PC-3 (cell line): ENCODE results near the gene KSR2. TPM values are rescaled to one million over a fixed set of nuclear protein-coding genes. Genes with fewer than 3 reads are reported as not detected.

Experiments
- ATAC-seq: fragments of 200-7000 bp; cut with Tn5 transposase; 2 replicates; pipeline ENCODE4 v1.9.1; 2020; ENCODE audit warnings: mild to moderate bottlenecking, moderate library complexity
- BruUV-seq: library from RNA; stranded (reverse); fragments of 400-500 nt; replicated peaks from 2 replicates; lab custom pipeline; 2021; lab: Mats Ljungman, UMichigan
- CTCF ChIA-PET: fragments of 300-600 bp; sonication (Branson Sonifier 250); formaldehyde crosslinking; loops from one replicate; lab custom pipeline; 2022; ENCODE audit warnings: antibody characterized with exemption; lab: Charles Lee
- POLR2A ChIA-PET: fragments of 300-600 bp; sonication (Branson Sonifier 250); formaldehyde crosslinking; loops from one replicate; lab custom pipeline; 2022; ENCODE audit warnings: antibody characterized with exemption; ENCODE audit not compliant: unreplicated experiment; lab: Charles Lee
- DNase-seq: peaks from one replicate; pipeline ENCODE4 v3.0.0-alpha.2; 2015
- H2AFZ ChIP-seq: fragments of 300-600 bp; sonication (generic); 2 replicates; pipeline ENCODE4 v1.6.0; 2016; ENCODE audit warnings: antibody characterized with exemption, low read length
- H3F3A ChIP-seq: fragments of 300-600 bp; sonication (generic); one replicate; pipeline ENCODE4 v1.6.0; 2017; ENCODE audit warnings: antibody characterized with exemption, low read length, control low read depth, mild to moderate bottlenecking; ENCODE audit not compliant: unreplicated experiment
- H3K27ac ChIP-seq: fragments of 300-600 bp; sonication (generic); 2 replicates; pipeline ENCODE4 v1.5.1; 2016; ENCODE audit warnings: mild to moderate bottlenecking, low read length
- H3K27me3 ChIP-seq: fragments of 300-600 bp; sonication (generic); 2 replicates; pipeline ENCODE4 v1.6.1; 2016; ENCODE audit warnings: low read length, mixed read lengths
- H3K36me3 ChIP-seq: fragments of 300-600 bp; sonication (generic); 2 replicates; pipeline ENCODE4 v1.6.1; 2016; ENCODE audit warnings: low read depth, mixed run types, low read length, mixed read lengths
- H3K4me1 ChIP-seq: fragments of 300-600 bp; sonication (generic); 2 replicates; pipeline ENCODE4 v1.5.1; 2016; ENCODE audit warnings: low read length; ENCODE audit not compliant: insufficient read depth
- H3K4me2 ChIP-seq: fragments of 300-600 bp; sonication (generic); 2 replicates; pipeline ENCODE4 v1.6.0; 2016; ENCODE audit warnings: low read length
- H3K4me3 ChIP-seq: fragments of 300-600 bp; sonication (generic); 2 replicates; pipeline ENCODE4 v1.5.1; 2016; ENCODE audit warnings: mild to moderate bottlenecking, low read length, mixed read lengths
- H3K79me2 ChIP-seq: fragments of 300-600 bp; sonication (generic); 2 replicates; pipeline ENCODE4 v1.6.1; 2017; ENCODE audit warnings: low read length, mixed read lengths
- H3K9ac ChIP-seq: fragments of 300-600 bp; sonication (generic); 2 replicates; pipeline ENCODE4 v1.6.0; 2016; ENCODE audit warnings: mild to moderate bottlenecking, low read length
- H3K9me2 ChIP-seq: fragments of 300-600 bp; sonication (generic); replicated peaks from 2 replicates; pipeline ENCODE4 v1.6.1; 2016; ENCODE audit warnings: mixed run types, low read length, mixed read lengths
- H3K9me3 ChIP-seq: fragments of 300-600 bp; sonication (generic); 2 replicates; pipeline ENCODE4 v1.6.1; 2016; ENCODE audit warnings: low read length, mixed read lengths
- H4K20me1 ChIP-seq: fragments of 300-600 bp; sonication (generic); 2 replicates; pipeline ENCODE4 v1.6.1; 2016; ENCODE audit warnings: low read length, mixed read lengths
- CTCF ChIP-seq: fragments of 300-600 bp; sonication (generic); conservative IDR thresholded peaks from 2 replicates; pipeline ENCODE4 v1.5.1; 2017; ENCODE audit warnings: antibody characterized with exemption, low read depth, mild to moderate bottlenecking, low read length
- EZH2 ChIP-seq: fragments of 300-600 bp; sonication (generic); IDR thresholded peaks from one replicate; pipeline ENCODE4 v1.6.1; 2017; ENCODE audit warnings: antibody characterized with exemption, mild to moderate bottlenecking, low read length; ENCODE audit not compliant: unreplicated experiment
- EZH2phosphoT487 ChIP-seq: fragments of 300-600 bp; sonication (generic); IDR thresholded peaks from 2 replicates; pipeline ENCODE4 v1.6.1; 2018; ENCODE audit warnings: mild to moderate bottlenecking, antibody characterized with exemption, low read length, borderline replicate concordance
- intact Hi-C: fragments of 100-400 bp; cut with micrococcal nuclease; formaldehyde crosslinking; loops from 2 replicates; pipeline ENCODE4 v1.9.0; 2023
- total RNA-seq: library from RNA; depleted of rRNA; stranded (reverse); fragments of >200 nt; gene quantifications from 2 replicates; pipeline ENCODE4 v1.2.3, GENCODE V29; 2014

Gene KSR2
- total RNA-seq, 1 experiment from 2014 or later: 0.80 TPM

GRCh38 chr12:117967043-117967442 is 1.7 kb downstream of the KSR2 start:
- no peak for ATAC-seq
- TF ChIP-seq EZH2 (no peak), EZH2phosphoT487 (no peak), CTCF (no peak)
- no TSS peak for BruUV-seq
- no peak overlapping the region for H2AFZ ChIP-seq
- DNase-seq: no peak
- CTCF ChIA-PET: no interaction called here
- no peak overlapping the region for H3K27ac ChIP-seq
- no peaks in the 10 kb centered on the region for H3F3A ChIP-seq
- intact Hi-C loops: loop anchor here (5.0 kb wide), 2 partner anchors 65 to 110 kb away; no protein-coding TSS in a partner anchor
- H3K79me2 ChIP-seq: 0 out of 2 replicates have a peak, but pooled peaks cover 9% of the 10 kb centered on the region
- H3K27me3 ChIP-seq: no peaks in the 10 kb centered on the region
- peak overlapping the region; percentile 94 for H3K4me2 ChIP-seq
- peaks cover 24% of the 10 kb centered on the region for H3K4me1 ChIP-seq
- no peaks in the 10 kb centered on the region for H4K20me1 ChIP-seq
- H3K36me3 ChIP-seq: no peaks in the 10 kb centered on the region
- POLR2A ChIA-PET: no interaction called here
- H3K9me2 ChIP-seq: no peaks in the 10 kb centered on the region
- no peak overlapping the region for H3K9ac ChIP-seq
- peaks cover 4% of the 10 kb centered on the region; the same call in 1 of the 2 replicates for H3K9me3 ChIP-seq
- peak overlapping the region; percentile 89; the same call in 1 of the 2 replicates for H3K4me3 ChIP-seq

DNA sequence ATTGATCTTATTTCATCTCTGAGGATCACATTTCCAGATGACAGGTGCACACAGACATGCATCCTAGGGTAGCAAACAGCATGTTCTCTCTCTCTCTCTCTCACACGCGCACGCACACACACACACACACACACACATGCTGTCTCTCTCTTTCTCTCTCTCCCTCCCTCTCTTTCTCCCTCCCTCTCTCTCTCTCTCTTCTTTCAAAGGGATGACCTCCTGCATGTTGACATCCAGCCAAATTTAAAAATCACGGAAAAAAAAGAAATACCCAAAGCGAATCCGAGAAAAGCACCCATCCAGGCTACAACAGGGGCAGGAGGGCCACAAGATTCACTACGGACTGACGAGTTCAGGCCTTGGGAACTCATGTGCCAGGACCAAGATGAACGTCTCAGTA is 2.3 kb downstream of the KSR2 start:
- H3K4me1 ChIP-seq: peaks cover 24% of the 10 kb centered on the region
- no peaks in the 10 kb centered on the region for H3K9me2 ChIP-seq
- BruUV-seq: no TSS peak
- ChIA-PET POLR2A (no interaction called here), CTCF (no interaction called here)
- no peak overlapping the region for H3K9ac ChIP-seq
- H3K27me3 ChIP-seq: no peaks in the 10 kb centered on the region
- H3K4me2 ChIP-seq: 0 out of 2 replicates have a peak overlapping the region, but pooled peaks have one; percentile 94
- TF ChIP-seq EZH2 (no peak), CTCF (no peak), EZH2phosphoT487 (no peak)
- no peak for ATAC-seq
- H3K36me3 ChIP-seq: no peaks in the 10 kb centered on the region
- H3K79me2 ChIP-seq: 0 out of 2 replicates have a peak, but pooled peaks cover 9% of the 10 kb centered on the region
- intact Hi-C loops: loop anchor here (5.0 kb wide), 2 partner anchors 66 to 109 kb away; no protein-coding TSS in a partner anchor
- no peaks in the 10 kb centered on the region for H4K20me1 ChIP-seq
- no peak for DNase-seq
- no peaks in the 10 kb centered on the region for H3F3A ChIP-seq
- H2AFZ ChIP-seq: no peak overlapping the region
- H3K27ac ChIP-seq: no peak overlapping the region
- H3K4me3 ChIP-seq: no peak overlapping the region
- H3K9me3 ChIP-seq: peaks cover 4% of the 10 kb centered on the region; the same call in 1 of the 2 replicates

DNA sequence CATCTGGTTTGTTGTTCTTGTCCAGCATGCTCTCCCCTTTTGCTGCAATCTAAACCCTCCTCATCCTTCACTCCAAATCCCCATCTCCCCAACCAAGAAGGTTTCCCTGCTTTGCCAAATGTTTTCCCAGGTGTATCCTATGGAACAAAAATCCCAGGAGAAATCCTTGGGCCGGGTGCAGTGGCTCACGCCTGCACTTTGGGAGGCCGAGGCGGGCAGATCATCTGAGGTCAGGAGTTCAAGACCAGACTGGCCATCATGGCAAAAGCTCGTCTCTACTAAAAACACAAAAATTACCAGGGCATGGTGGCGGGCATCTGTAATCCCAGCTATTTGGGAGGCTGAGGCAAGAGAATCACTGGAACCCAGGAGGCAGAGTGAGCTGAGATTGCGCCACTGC is 5.0 kb downstream of the KSR2 start:
- intact Hi-C loops: no loop called here
- H2AFZ ChIP-seq: no peak overlapping the region
- no peak overlapping the region for H3K4me2 ChIP-seq
- CTCF ChIA-PET: no interaction called here
- H3K4me1 ChIP-seq: peaks cover 15% of the 10 kb centered on the region
- no peak overlapping the region for H3K4me3 ChIP-seq
- no peaks in the 10 kb centered on the region for H3K27me3 ChIP-seq
- H3K9ac ChIP-seq: no peak overlapping the region
- no peaks in the 10 kb centered on the region for H4K20me1 ChIP-seq
- BruUV-seq: no TSS peak
- ATAC-seq: no peak
- H3F3A ChIP-seq: no peaks in the 10 kb centered on the region
- POLR2A ChIA-PET: no interaction called here
- H3K36me3 ChIP-seq: no peaks in the 10 kb centered on the region
- no peak overlapping the region for H3K27ac ChIP-seq
- H3K9me2 ChIP-seq: no peaks in the 10 kb centered on the region
- no peak for TF ChIP-seq EZH2phosphoT487
- 0 out of 2 replicates have a peak, but pooled peaks cover 9% of the 10 kb centered on the region for H3K79me2 ChIP-seq
- no peaks in the 10 kb centered on the region for H3K9me3 ChIP-seq
- DNase-seq: no peak
